Endothelial cell (in vitro differentiated cells): ENCODE measurements around the gene MAPK8IP1. TPM values are rescaled to one million over a fixed set of nuclear protein-coding genes. Genes with fewer than 3 reads are reported as not detected.

ENCODE experiments used
- DNase-seq: peaks from one replicate; pipeline ENCODE4 v3.0.0; 2021; ENCODE audit warnings: low spot score
- H3K27ac Mint-ChIP-seq: one replicate; pipeline ENCODE4 v1.8.0; 2021; ENCODE audit warnings: mixed read lengths, inconsistent platforms; ENCODE audit not compliant: unreplicated experiment
- H3K27me3 Mint-ChIP-seq: one replicate; pipeline ENCODE4 v1.8.0; 2021; ENCODE audit warnings: mild to moderate bottlenecking, moderate library complexity, mixed read lengths, inconsistent platforms; ENCODE audit not compliant: unreplicated experiment
- H3K36me3 Mint-ChIP-seq: one replicate; pipeline ENCODE4 v1.8.0; 2021; ENCODE audit warnings: mild to moderate bottlenecking, low read depth, mixed read lengths, inconsistent platforms; ENCODE audit not compliant: unreplicated experiment
- H3K4me1 Mint-ChIP-seq: one replicate; pipeline ENCODE4 v1.8.0; 2021; ENCODE audit warnings: mild to moderate bottlenecking, mixed read lengths, inconsistent platforms; ENCODE audit not compliant: unreplicated experiment
- H3K4me3 Mint-ChIP-seq: one replicate; pipeline ENCODE4 v1.8.0; 2021; ENCODE audit warnings: mild to moderate bottlenecking, mixed read lengths, inconsistent platforms; ENCODE audit not compliant: unreplicated experiment
- H3K9me3 Mint-ChIP-seq: one replicate; pipeline ENCODE4 v1.8.0; 2021; ENCODE audit warnings: mixed read lengths, inconsistent platforms; ENCODE audit not compliant: unreplicated experiment
- total RNA-seq: library from RNA; stranded (reverse); fragmentation: NEBNext Ultra II Directional; extraction: Animal tissue kit (Norgen Biotek cat#: 25700); gene quantifications from one replicate; pipeline ENCODE4 v1.2.1, GENCODE V29; 2021; ENCODE audit not compliant: unreplicated experiment
- TF ChIP-seq, protein P1 (sequence below): fragments of 200-600 bp; sonication (generic); IDR thresholded peaks from one replicate; pipeline ENCODE4 v1.5.0; 2021; ENCODE audit warnings: antibody characterized with exemption; ENCODE audit not compliant: unreplicated experiment

MAPK8IP1 gene
- total RNA-seq, 1 donor from 2014 or later, result 3.7 TPM

DNA sequence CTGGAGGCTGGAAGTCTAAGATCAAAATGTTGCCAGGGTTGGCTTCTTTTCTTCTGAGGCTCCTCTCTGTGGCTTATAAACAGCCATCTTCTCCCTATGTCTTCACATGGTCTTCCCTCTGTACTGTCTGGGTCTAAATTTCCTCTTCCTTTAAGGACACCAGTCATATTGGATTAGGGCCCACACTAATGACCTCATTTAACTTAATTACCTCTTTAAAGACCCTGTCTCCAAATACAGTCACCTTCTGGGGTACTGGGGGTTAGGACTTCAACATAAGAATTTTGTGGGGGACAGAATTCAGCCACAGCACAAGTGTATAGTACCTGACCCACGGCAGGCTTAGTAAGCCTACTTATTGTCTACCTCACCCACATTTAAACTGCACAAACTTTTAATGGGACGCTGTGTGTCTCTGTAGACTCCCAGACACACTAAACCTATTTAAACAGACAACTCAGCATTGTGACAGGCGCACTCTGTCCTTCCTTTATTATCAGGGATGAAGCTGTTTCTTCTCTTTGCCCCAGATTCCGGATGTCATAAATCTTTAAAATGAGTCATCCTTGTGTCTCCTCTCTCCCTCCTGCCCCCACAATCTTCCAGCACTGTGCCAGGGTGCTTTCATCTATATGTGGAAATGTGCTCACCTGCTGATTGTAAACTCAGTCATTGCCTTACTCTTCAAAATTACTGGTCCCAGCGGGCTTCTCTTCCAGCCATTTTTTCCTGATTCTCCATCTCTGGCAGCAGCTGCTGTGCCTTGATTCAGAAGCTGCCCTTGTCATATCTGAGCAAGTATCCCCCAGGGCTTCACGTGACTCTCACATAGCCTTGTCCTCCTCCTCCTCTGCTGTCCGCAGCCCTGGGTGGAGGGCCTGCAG is 5.4 kb upstream of the MAPK8IP1 start:
- Mint-ChIP-seq H3K36me3 (peaks cover 39% of the 10 kb centered on the region), H3K4me3 (no peak overlapping the region), H3K4me1 (peaks cover 8% of the 10 kb centered on the region), H3K9me3 (no peaks in the 10 kb centered on the region), H3K27ac (no peak overlapping the region), H3K27me3 (peaks cover 13% of the 10 kb centered on the region)
- TF ChIP-seq, protein P1, sequence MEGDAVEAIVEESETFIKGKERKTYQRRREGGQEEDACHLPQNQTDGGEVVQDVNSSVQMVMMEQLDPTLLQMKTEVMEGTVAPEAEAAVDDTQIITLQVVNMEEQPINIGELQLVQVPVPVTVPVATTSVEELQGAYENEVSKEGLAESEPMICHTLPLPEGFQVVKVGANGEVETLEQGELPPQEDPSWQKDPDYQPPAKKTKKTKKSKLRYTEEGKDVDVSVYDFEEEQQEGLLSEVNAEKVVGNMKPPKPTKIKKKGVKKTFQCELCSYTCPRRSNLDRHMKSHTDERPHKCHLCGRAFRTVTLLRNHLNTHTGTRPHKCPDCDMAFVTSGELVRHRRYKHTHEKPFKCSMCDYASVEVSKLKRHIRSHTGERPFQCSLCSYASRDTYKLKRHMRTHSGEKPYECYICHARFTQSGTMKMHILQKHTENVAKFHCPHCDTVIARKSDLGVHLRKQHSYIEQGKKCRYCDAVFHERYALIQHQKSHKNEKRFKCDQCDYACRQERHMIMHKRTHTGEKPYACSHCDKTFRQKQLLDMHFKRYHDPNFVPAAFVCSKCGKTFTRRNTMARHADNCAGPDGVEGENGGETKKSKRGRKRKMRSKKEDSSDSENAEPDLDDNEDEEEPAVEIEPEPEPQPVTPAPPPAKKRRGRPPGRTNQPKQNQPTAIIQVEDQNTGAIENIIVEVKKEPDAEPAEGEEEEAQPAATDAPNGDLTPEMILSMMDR, result no peak
- no peak for DNase-seq

DNA sequence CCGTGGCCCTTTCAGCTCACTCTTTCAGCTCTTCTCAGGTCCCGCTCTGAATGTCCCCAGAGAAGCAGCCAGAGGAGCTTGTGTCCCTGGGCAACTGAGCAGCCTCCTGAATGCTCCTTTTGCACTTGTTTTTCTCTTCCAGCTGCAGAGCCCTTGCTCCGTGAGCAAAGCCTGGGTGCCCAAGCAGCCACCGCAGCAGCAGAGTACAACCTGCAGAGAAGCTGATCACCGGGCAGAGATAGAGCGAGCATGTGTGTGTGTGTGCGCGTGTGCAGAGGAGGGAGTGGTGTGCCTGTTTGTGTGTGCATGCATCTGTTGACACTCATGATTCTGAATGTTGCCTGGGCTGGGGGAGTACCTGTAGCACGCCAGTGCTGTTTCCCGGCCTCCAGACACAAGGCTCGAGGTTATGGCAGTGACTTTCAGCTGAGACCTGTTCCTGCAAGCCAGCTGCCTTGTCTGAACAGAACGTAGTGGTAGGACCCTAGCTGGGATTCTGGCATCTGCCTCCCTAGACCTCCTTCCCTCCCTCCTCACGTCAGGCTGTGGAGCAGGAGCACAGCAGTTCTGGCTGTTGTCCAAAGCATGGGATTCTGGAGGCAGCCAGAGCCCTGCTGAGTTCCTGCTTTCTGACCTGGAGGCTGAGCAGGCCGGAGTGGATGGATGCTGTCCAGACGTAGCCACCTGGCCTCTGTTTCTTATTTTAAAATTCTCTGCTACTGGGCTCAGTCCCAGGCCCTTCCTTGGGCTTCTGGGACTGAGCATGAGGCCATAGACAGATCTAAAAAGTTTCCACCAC is 4.5 kb upstream of the MAPK8IP1 start:
- no peak for DNase-seq
- no peak overlapping the region for H3K4me3 Mint-ChIP-seq
- H3K36me3 Mint-ChIP-seq, result peaks cover 37% of the 10 kb centered on the region
- TF ChIP-seq, protein P1, result no peak
- peaks cover 14% of the 10 kb centered on the region for H3K27me3 Mint-ChIP-seq
- no peaks in the 10 kb centered on the region for H3K9me3 Mint-ChIP-seq
- peaks cover 7% of the 10 kb centered on the region for H3K4me1 Mint-ChIP-seq
- H3K27ac Mint-ChIP-seq, result no peak overlapping the region

DNA sequence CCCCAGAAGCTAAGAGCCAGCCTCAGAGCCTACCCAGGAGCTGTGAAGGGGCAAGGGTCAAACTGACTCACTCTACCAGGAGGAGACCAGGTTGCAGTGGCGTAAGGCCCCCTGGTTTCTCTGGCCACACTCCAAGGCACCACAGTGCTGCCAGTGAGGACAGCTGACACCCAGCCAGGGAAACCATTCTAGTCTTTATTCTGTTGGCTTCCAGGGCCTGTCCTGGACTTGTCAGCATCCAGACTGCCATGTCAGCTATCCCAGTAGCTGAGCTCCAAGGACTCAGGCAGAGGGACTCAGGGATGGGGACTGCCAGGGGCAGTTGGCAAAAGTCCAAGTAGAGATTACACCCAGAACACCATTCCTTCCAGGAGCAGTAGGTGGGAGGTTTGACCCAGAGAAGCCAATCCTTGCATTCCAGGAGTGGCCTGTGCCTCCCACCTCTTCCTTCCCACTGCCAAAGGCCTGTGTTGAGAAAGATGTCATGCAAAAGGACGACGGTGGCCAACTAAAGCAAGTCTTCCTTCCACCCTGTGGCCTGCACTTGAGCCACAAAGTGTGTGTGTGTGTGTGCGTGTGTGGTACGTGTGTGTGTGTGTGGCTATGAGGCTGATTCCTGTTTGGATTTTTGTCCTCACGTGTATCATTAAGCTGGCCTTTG is 3.6 kb upstream of the MAPK8IP1 start:
- peak overlapping the region; percentile 26 for H3K4me3 Mint-ChIP-seq
- peaks cover 29% of the 10 kb centered on the region for H3K36me3 Mint-ChIP-seq
- TF ChIP-seq, protein P1, result no peak
- H3K9me3 Mint-ChIP-seq, result no peaks in the 10 kb centered on the region
- H3K4me1 Mint-ChIP-seq, result no peaks in the 10 kb centered on the region
- DNase-seq, result no peak
- H3K27ac Mint-ChIP-seq, result no peak overlapping the region
- H3K27me3 Mint-ChIP-seq, result peaks cover 14% of the 10 kb centered on the region

DNA sequence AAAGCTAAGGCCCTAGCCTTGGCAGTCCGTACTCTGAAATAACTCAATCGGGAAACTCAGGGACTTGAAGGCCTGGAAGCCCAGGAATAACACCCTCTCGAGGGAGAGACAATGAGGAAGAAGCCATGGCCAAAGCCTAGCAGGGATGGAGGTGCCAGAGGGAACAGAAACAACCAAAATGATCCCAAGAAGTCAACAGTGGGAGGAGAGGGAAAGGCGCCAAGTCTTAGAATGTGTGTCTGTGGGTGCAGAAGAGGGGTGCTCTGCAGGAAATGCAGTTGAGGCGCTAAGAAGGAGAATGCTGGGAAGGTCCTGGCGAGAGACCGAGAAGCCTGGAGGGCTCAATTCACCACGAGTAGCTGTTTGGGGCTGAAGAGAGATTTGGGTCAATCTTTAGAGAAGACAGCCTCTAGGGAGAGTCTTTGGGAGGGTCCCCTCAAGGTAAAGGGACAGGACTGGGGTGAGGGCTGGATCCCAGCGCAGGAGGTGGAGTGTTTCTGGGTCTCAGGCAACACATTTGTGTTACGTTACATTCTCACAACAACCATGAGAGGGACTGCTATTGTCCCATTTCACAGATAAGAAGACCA is 760 bp upstream of the MAPK8IP1 start:
- DNase-seq, result no peak
- Mint-ChIP-seq H3K9me3 (no peaks in the 10 kb centered on the region), H3K4me1 (no peaks in the 10 kb centered on the region), H3K27ac (peak overlapping the region; percentile 21), H3K4me3 (peak overlapping the region; percentile 80), H3K27me3 (peaks cover 18% of the 10 kb centered on the region), H3K36me3 (peaks cover 18% of the 10 kb centered on the region)
- TF ChIP-seq, protein P1, result no peak
